GM23338 (cell line): ENCODE data around the gene ANO6.

Experiments
- CREB1 ChIP-seq: fragments of 250-450 bp; sonication (Bioruptor Pico); IDR thresholded peaks from 2 replicates; pipeline ENCODE4 v1.5.0; 2020; ENCODE audit warnings: low read depth, mild to moderate bottlenecking, moderate library complexity
- CTCF ChIP-seq, 2 experiments: fragments of 200-600 bp in 1 of 2; sonication (generic) in 1 of 2; conservative IDR thresholded peaks; 2 replicates each; pipeline versions ENCODE4 v1.5.1 to v1.6.1; 2016 to 2017; ENCODE audit warnings: antibody characterized with exemption in 2 of 2, low read depth in 2 of 2, mild to moderate bottlenecking in 2 of 2, moderate library complexity in 1 of 2
- EZH2 ChIP-seq: fragments of 200-600 bp; sonication (generic); IDR thresholded peaks from one replicate; pipeline ENCODE4 v1.8.0; 2017; ENCODE audit warnings: antibody characterized with exemption, mild to moderate bottlenecking, low read depth; ENCODE audit not compliant: unreplicated experiment
- EZH2phosphoT487 ChIP-seq: fragments of 200-600 bp; sonication (generic); IDR thresholded peaks from one replicate; pipeline ENCODE4 v1.8.1; 2018; ENCODE audit warnings: antibody characterized with exemption; ENCODE audit not compliant: unreplicated experiment
- NANOG ChIP-seq: IDR thresholded peaks from 2 replicates; pipeline ENCODE4 v1.6.1; 2016; ENCODE audit warnings: antibody characterized with exemption, borderline replicate concordance
- POLR2AphosphoS5 ChIP-seq: IDR thresholded peaks from 2 replicates; pipeline ENCODE4 v1.6.1; 2016; ENCODE audit warnings: antibody characterized with exemption, low read depth
- REST ChIP-seq: IDR thresholded peaks from one replicate; pipeline ENCODE4 v1.6.1; 2018; ENCODE audit warnings: antibody characterized with exemption; ENCODE audit not compliant: unreplicated experiment
- ZNF114 ChIP-seq: fragments of 250-450 bp; sonication (Bioruptor Pico); IDR thresholded peaks from 2 replicates; pipeline ENCODE4 v1.5.0; 2020; ENCODE audit warnings: mild to moderate bottlenecking, moderate library complexity
- ZNF331 ChIP-seq: fragments of 250-450 bp; sonication (Bioruptor Pico); IDR thresholded peaks from 2 replicates; pipeline ENCODE4 v1.5.0; 2020; ENCODE audit warnings: low read depth, mild to moderate bottlenecking, moderate library complexity
- ZNF462 ChIP-seq: fragments of 250-450 bp; sonication (Bioruptor Pico); IDR thresholded peaks from 2 replicates; pipeline ENCODE4 v1.5.0; 2020; ENCODE audit warnings: mild to moderate bottlenecking, moderate library complexity
- TF ChIP-seq, protein P1 (sequence below): IDR thresholded peaks from 2 replicates; pipeline ENCODE4 v1.6.1; 2016; ENCODE audit warnings: antibody characterized with exemption

GRCh38 chr12:45439039-45439438, 223.1 kb downstream of the ANO6 start:
- no peak for TF ChIP-seq CTCF (conservative IDR thresholded peaks at IDR 0.05; ENCODE audit: low read depth in 2 of 2)
- TF ChIP-seq POLR2AphosphoS5, result no peak
- TF ChIP-seq EZH2phosphoT487, result no peak
- TF ChIP-seq CREB1, result no peak
- no peak for TF ChIP-seq EZH2
- TF ChIP-seq REST, result no peak
- no peak for TF ChIP-seq ZNF114 (CRISPR knock-in tag)
- TF ChIP-seq ZNF331 (CRISPR knock-in tag), result no peak
- no peak for TF ChIP-seq NANOG
- TF ChIP-seq, protein P1, sequence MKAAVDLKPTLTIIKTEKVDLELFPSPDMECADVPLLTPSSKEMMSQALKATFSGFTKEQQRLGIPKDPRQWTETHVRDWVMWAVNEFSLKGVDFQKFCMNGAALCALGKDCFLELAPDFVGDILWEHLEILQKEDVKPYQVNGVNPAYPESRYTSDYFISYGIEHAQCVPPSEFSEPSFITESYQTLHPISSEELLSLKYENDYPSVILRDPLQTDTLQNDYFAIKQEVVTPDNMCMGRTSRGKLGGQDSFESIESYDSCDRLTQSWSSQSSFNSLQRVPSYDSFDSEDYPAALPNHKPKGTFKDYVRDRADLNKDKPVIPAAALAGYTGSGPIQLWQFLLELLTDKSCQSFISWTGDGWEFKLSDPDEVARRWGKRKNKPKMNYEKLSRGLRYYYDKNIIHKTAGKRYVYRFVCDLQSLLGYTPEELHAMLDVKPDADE, result no peak
- TF ChIP-seq ZNF462 (CRISPR knock-in tag), result no peak
